MCF 10A (cell line): ENCODE data around the gene RNF111. TPM values are rescaled to one million over a fixed set of nuclear protein-coding genes. Genes with fewer than 3 reads are reported as not detected.
"Not testable (repeated sequence)": the region's sequence is repeated elsewhere in the genome, so short reads cannot be mapped to it uniquely, and the experiment has no call there.

ENCODE experiments used
- BruUV-seq: library from RNA; stranded (reverse); fragments of 400-500 nt; replicated peaks from 2 replicates; lab custom pipeline; 2021; lab: Mats Ljungman, UMichigan
- CTCF ChIA-PET: fragments of 300-600 bp; sonication (Branson Sonifier 250); formaldehyde crosslinking; extraction: SDS; loops from one replicate; lab custom pipeline; 2021; ENCODE audit warnings: antibody characterized with exemption, inconsistent platforms; lab: Yijun Ruan, JAX
- POLR2A ChIA-PET: fragments of 300-600, 350-650 bp; sonication (Branson Sonifier 250); formaldehyde crosslinking; extraction: SDS; loops from one replicate; lab custom pipeline; 2020; ENCODE audit warnings: antibody characterized with exemption, inconsistent platforms; lab: Yijun Ruan, JAX
- DNase-seq: peaks from one replicate; pipeline ENCODE4 v3.0.0-alpha.2; 2018; ENCODE audit not compliant: unreplicated experiment
- H3K27ac Mint-ChIP-seq: one replicate; pipeline ENCODE4 v1.8.0; 2022; ENCODE audit warnings: mild to moderate bottlenecking, low read depth, mixed read lengths; ENCODE audit not compliant: unreplicated experiment
- H3K27me3 Mint-ChIP-seq: one replicate; pipeline ENCODE4 v1.8.0; 2022; ENCODE audit warnings: mixed read lengths; ENCODE audit not compliant: insufficient read depth, unreplicated experiment
- H3K36me3 Mint-ChIP-seq: one replicate; pipeline ENCODE4 v1.8.0; 2022; ENCODE audit warnings: mild to moderate bottlenecking, moderate library complexity, mixed read lengths; ENCODE audit not compliant: insufficient read depth, unreplicated experiment
- H3K4me1 Mint-ChIP-seq: one replicate; pipeline ENCODE4 v1.8.0; 2022; ENCODE audit warnings: mixed read lengths; ENCODE audit not compliant: insufficient read depth, unreplicated experiment
- H3K4me3 Mint-ChIP-seq: one replicate; pipeline ENCODE4 v1.8.0; 2022; ENCODE audit warnings: mild to moderate bottlenecking, moderate library complexity, mixed read lengths; ENCODE audit not compliant: unreplicated experiment
- H3K9me3 Mint-ChIP-seq: one replicate; pipeline ENCODE4 v1.8.0; 2022; ENCODE audit warnings: mixed read lengths; ENCODE audit not compliant: unreplicated experiment
- CTCF ChIP-seq: fragments of 200-600 bp; IDR thresholded peaks from one replicate; pipeline ENCODE4 v1.8.0; 2022; ENCODE audit warnings: antibody characterized with exemption, mild to moderate bottlenecking; ENCODE audit not compliant: unreplicated experiment
- intact Hi-C: fragments of 100-400 bp; cut with micrococcal nuclease; formaldehyde crosslinking; loops from 2 replicates; pipeline ENCODE4 v1.14.1; 2022
- total RNA-seq: library from RNA; stranded (reverse); gene quantifications from 2 replicates; pipeline ENCODE4 v1.2.3, GENCODE V29; 2022

RNF111 gene
- total RNA-seq, 1 experiment from 2014 or later: 29.2 TPM

- TF ChIP-seq CTCF: no peak
- CTCF ChIA-PET: no interaction called here
- peaks cover 7% of the 10 kb centered on the region for H3K4me1 Mint-ChIP-seq
- H3K4me3 Mint-ChIP-seq: no peak overlapping the region
- intact Hi-C loops: no loop called here
- POLR2A ChIA-PET: interaction anchor here (0.8 kb wide), 1 partner anchor 9 kb away, joined by 3 read pairs; no protein-coding TSS in a partner anchor
- peak overlapping the region; percentile 69 for H3K27ac Mint-ChIP-seq
- H3K9me3 Mint-ChIP-seq: no peaks in the 10 kb centered on the region
- no peak for DNase-seq
- BruUV-seq: no TSS peak
- H3K27me3 Mint-ChIP-seq: no peaks in the 10 kb centered on the region
- H3K36me3 Mint-ChIP-seq: peaks cover 30% of the 10 kb centered on the region
Measured at GRCh38 chr15:58994906-58995453, 7.5 kb downstream of the RNF111 start.

- Mint-ChIP-seq H3K4me1 (peaks cover 12% of the 10 kb centered on the region), H3K4me3 (no peak overlapping the region), H3K9me3 (no peaks in the 10 kb centered on the region), H3K27ac (no peak overlapping the region), H3K36me3 (peaks cover 15% of the 10 kb centered on the region), H3K27me3 (no peaks in the 10 kb centered on the region)
- ChIA-PET POLR2A (interaction anchor here (1.0 kb wide), 1 partner anchor 516 kb away, joined by 3 read pairs; no protein-coding TSS in a partner anchor), CTCF (no interaction called here)
- BruUV-seq: no TSS peak
- intact Hi-C loops: no loop called here
- no peak for TF ChIP-seq CTCF
- no peak for DNase-seq
Measured at GRCh38 chr15:58999694-59000093, 12.2 kb downstream of the RNF111 start.

- BruUV-seq, H3K27ac Mint-ChIP-seq, H3K27me3 Mint-ChIP-seq, DNase-seq, H3K4me3 Mint-ChIP-seq, H3K9me3 Mint-ChIP-seq, intact Hi-C loops: not testable (repeated sequence)
- ChIA-PET CTCF (interaction anchor here (0.7 kb wide), 1 partner anchor 777 kb away, joined by 3 read pairs; no protein-coding TSS in a partner anchor), POLR2A (interaction anchor here (0.7 to 1.3 kb wide), 2 partner anchors 12 to 14 kb away, joined by 3 to 7 read pairs; no protein-coding TSS in a partner anchor)
- Mint-ChIP-seq H3K4me1 (peaks cover 12% of the 10 kb centered on the region), H3K36me3 (peaks cover 11% of the 10 kb centered on the region)
Measured at GRCh38 chr15:59000251-59000650, 12.8 kb downstream of the RNF111 start.

GRCh38 chr15:59001946-59002345 is 14.5 kb downstream of the RNF111 start:
- Mint-ChIP-seq H3K27ac (no peak overlapping the region), H3K4me3 (no peak overlapping the region), H3K27me3 (no peaks in the 10 kb centered on the region), H3K9me3 (no peaks in the 10 kb centered on the region), H3K36me3 (peaks cover 16% of the 10 kb centered on the region), H3K4me1 (peaks cover 12% of the 10 kb centered on the region)
- ChIA-PET POLR2A (interaction anchor here (0.6 to 2.8 kb wide), 2 partner anchors 13 to 1399 kb away, joined by 3 to 8 read pairs; no protein-coding TSS in a partner anchor), CTCF (interaction anchor here (0.7 kb wide), 1 partner anchor 427 kb away, joined by 3 read pairs; no protein-coding TSS in a partner anchor)
- BruUV-seq: no TSS peak
- intact Hi-C loops: no loop called here
- no peak for TF ChIP-seq CTCF
- no peak for DNase-seq
